K562 (cell line): Measurements from ENCODE around the gene LEUTX. TPM values are rescaled to one million over a fixed set of nuclear protein-coding genes. Genes with fewer than 3 reads are reported as not detected.

Experiments used
- ATAC-seq: fragments of 200-7000 bp; cut with Tn5 transposase; 3 replicates; pipeline ENCODE4 v1.9.1; 2020; ENCODE audit warnings: moderate library complexity
- BruUV-seq: library from RNA; stranded (reverse); fragments of 400-500 nt; replicated peaks from 2 replicates; lab custom pipeline; 2021; lab: Mats Ljungman, UMichigan
- CTCF ChIA-PET: fragments of 300-600 bp; formaldehyde crosslinking; extraction: SDS; loops from one replicate; lab custom pipeline; 2021; ENCODE audit warnings: low intra/inter-chr PET ratio; lab: Yijun Ruan, JAX
- POLR2A ChIA-PET: fragments of 300-600, 350-650 bp; sonication (Branson Sonifier 250); formaldehyde crosslinking; extraction: SDS; loops from one replicate; lab custom pipeline; 2021; ENCODE audit warnings: antibody characterized with exemption, inconsistent platforms; lab: Yijun Ruan, JAX
- DNase-seq, 4 experiments: peaks; one replicate each; pipeline versions ENCODE4 v3.0.0 to v3.0.0-alpha.2; 2011 to 2018; ENCODE audit warnings: low spot score in 3 of 4, mixed read lengths in 3 of 4; ENCODE audit errors: extremely low read depth in 1 of 4
- FAIRE-seq: peaks from 2 replicates; lab custom pipeline; 2011; peaks lifted over from hg19 to GRCh38; lab: Jason Lieb, UNC
- H2AFZ ChIP-seq: 2 replicates; pipeline ENCODE4 v1.6.0; 2011; ENCODE audit warnings: low read depth, low read length, control low read depth, inconsistent platforms
- H3K27ac ChIP-seq: fragments of 200-600 bp; 3 replicates; pipeline ENCODE4 v1.8.0; 2011; ENCODE audit warnings: low read depth, mild to moderate bottlenecking, control low read depth, inconsistent platforms, low read length, moderate library complexity, mixed read lengths; ENCODE audit errors: extremely low read depth
- H3K27me3 ChIP-seq, 2 experiments: fragments of 300-600 bp in 1 of 2; 2 replicates in 1 of 2; 3 replicates in 1 of 2; pipeline versions ENCODE4 v1.6.0 to v1.8.0; 2011; ENCODE audit warnings: inconsistent platforms in 2 of 2, low read length in 2 of 2, mild to moderate bottlenecking in 1 of 2, mixed read lengths in 1 of 2, moderate library complexity in 1 of 2; ENCODE audit not compliant: control insufficient read depth in 2 of 2, insufficient read depth in 2 of 2
- H3K36me3 ChIP-seq: fragments of 300-600 bp; 3 replicates; pipeline ENCODE4 v1.8.0; 2011; ENCODE audit warnings: mild to moderate bottlenecking, low read length, inconsistent platforms; ENCODE audit not compliant: control insufficient read depth, insufficient read depth
- H3K4me1 ChIP-seq, 2 experiments: fragments of 200-600 bp in 1 of 2; replicated peaks in 1 of 2; 2 replicates in 1 of 2; 3 replicates in 1 of 2; pipeline versions ENCODE4 v1.5.1 to v1.8.0; 2011; ENCODE audit warnings: inconsistent platforms in 2 of 2, low read length in 2 of 2, mild to moderate bottlenecking in 1 of 2, mixed read lengths in 1 of 2, moderate library complexity in 1 of 2; ENCODE audit not compliant: control insufficient read depth in 2 of 2, insufficient read depth in 2 of 2
- H3K4me2 ChIP-seq: 2 replicates; pipeline ENCODE4 v1.6.1; 2011; ENCODE audit warnings: low read length, control low read depth, inconsistent platforms, mixed read lengths; ENCODE audit not compliant: insufficient read depth
- H3K4me3 ChIP-seq: fragments of 200-600 bp; sonication (generic), shearing (Covaris generic); 2 replicates; pipeline ENCODE4 v1.5.1; 2016; ENCODE audit warnings: control low read depth, inconsistent platforms
- H3K79me2 ChIP-seq: fragments of 200-600 bp; 3 replicates; pipeline ENCODE4 v1.8.0; 2011; ENCODE audit warnings: low read length, inconsistent platforms; ENCODE audit not compliant: control insufficient read depth, insufficient read depth
- H3K9ac ChIP-seq, 2 experiments: 2 replicates each; pipeline versions ENCODE4 v1.6.0 to v1.6.1; 2011; ENCODE audit warnings: low read depth in 2 of 2, low read length in 2 of 2, control low read depth in 1 of 2, inconsistent platforms in 1 of 2, mild to moderate bottlenecking in 1 of 2, mixed read lengths in 1 of 2; ENCODE audit not compliant: insufficient read depth in 1 of 2
- H3K9me1 ChIP-seq: one replicate; pipeline ENCODE4 v1.6.0; 2011; ENCODE audit warnings: inconsistent platforms, mild to moderate bottlenecking, low read length, moderate library complexity; ENCODE audit not compliant: control insufficient read depth, insufficient read depth
- H3K9me3 ChIP-seq: replicated peaks from 2 replicates; pipeline ENCODE4 v1.5.1; 2011; ENCODE audit warnings: low read depth, low read length, inconsistent platforms; ENCODE audit not compliant: control insufficient read depth, insufficient read depth
- H4K20me1 ChIP-seq: replicated peaks from 2 replicates; pipeline ENCODE4 v1.6.1; 2011; ENCODE audit warnings: low read length, inconsistent platforms, mixed read lengths; ENCODE audit not compliant: control insufficient read depth, insufficient read depth
- ARID1B ChIP-seq: fragments of 450-650 bp; IDR thresholded peaks from 2 replicates; pipeline ENCODE4 v1.6.1; 2016; ENCODE audit warnings: antibody characterized with exemption, mild to moderate bottlenecking, inconsistent platforms
- CBX3 ChIP-seq, 2 experiments: IDR thresholded peaks; 1 replicate in 1 of 2; 2 replicates in 1 of 2; pipeline ENCODE4 v1.6.1; 2012; ENCODE audit warnings: inconsistent platforms in 2 of 2, low read length in 2 of 2, borderline replicate concordance in 1 of 2, control low read depth in 1 of 2
- CBX5 ChIP-seq: IDR thresholded peaks from 2 replicates; pipeline ENCODE4 v1.6.1; 2014; ENCODE audit warnings: low read depth, borderline replicate concordance
- DDX20 ChIP-seq: fragments of 450-650 bp; IDR thresholded peaks from 2 replicates; pipeline ENCODE4 v1.6.1; 2016; ENCODE audit warnings: missing genetic modification characterization, low read depth, mild to moderate bottlenecking, missing compliant biosample characterization, moderate library complexity
- ETS2 ChIP-seq: IDR thresholded peaks from 2 replicates; pipeline ENCODE4 v1.6.1; 2016; ENCODE audit warnings: borderline replicate concordance, missing genetic modification characterization, mild to moderate bottlenecking, moderate library complexity, missing compliant biosample characterization; ENCODE audit not compliant: poor library complexity, severe bottlenecking
- POLR2A ChIP-seq: fragments of 450-650 bp; conservative IDR thresholded peaks from 2 replicates; pipeline ENCODE4 v1.6.1; 2016
- SMARCC2 ChIP-seq: fragments of 450-650 bp; IDR thresholded peaks from 2 replicates; pipeline ENCODE4 v1.6.1; 2017; ENCODE audit warnings: antibody characterized with exemption, moderate library complexity, mild to moderate bottlenecking, low read depth
- SRSF1 ChIP-seq: fragments of 200-400 bp; formaldehyde crosslinking; IDR thresholded peaks from 2 replicates; pipeline ENCODE4 v1.6.1; 2017; ENCODE audit warnings: mild to moderate bottlenecking, low read depth, low read length, moderate library complexity
- TOE1 ChIP-seq, 2 experiments: fragments of 450-650 bp in 1 of 2; sonication (generic) in 1 of 2; formaldehyde crosslinking in 1 of 2; IDR thresholded peaks; 2 replicates each; pipeline versions ENCODE4 v1.7.1 to v1.8.0; 2016 to 2022; ENCODE audit warnings: borderline replicate concordance in 2 of 2, mild to moderate bottlenecking in 2 of 2, antibody characterized with exemption in 1 of 2, inconsistent platforms in 1 of 2, low read depth in 1 of 2, missing genetic modification reagents in 1 of 2, moderate library complexity in 1 of 2
- XRCC3 ChIP-seq: fragments of 450-650 bp; IDR thresholded peaks from 2 replicates; pipeline ENCODE4 v1.6.1; 2017; ENCODE audit warnings: mild to moderate bottlenecking, moderate library complexity
- ZKSCAN3 ChIP-seq: fragments of 250-450 bp; sonication (Bioruptor Pico); IDR thresholded peaks from 2 replicates; pipeline ENCODE4 v1.4.0; 2020
- ZNF12 ChIP-seq: sonication (generic); formaldehyde crosslinking; IDR thresholded peaks from 2 replicates; pipeline ENCODE4 v1.4.0; 2020; ENCODE audit warnings: mild to moderate bottlenecking, missing genetic modification reagents
- ZNF140 ChIP-seq: fragments of 250-450 bp; sonication (Bioruptor Pico); IDR thresholded peaks from 2 replicates; pipeline ENCODE4 v1.8.0; 2021; ENCODE audit warnings: moderate library complexity, mild to moderate bottlenecking, inconsistent platforms
- ZNF175 ChIP-seq: fragments of 200-800 bp; sonication (Bioruptor generic); IDR thresholded peaks from 2 replicates; pipeline ENCODE4 v1.6.1; 2016; ENCODE audit warnings: low read depth, mild to moderate bottlenecking, missing genetic modification characterization, missing compliant biosample characterization
- ZNF274 ChIP-seq: IDR thresholded peaks from 2 replicates; pipeline ENCODE4 v1.6.1; 2011; ENCODE audit warnings: low read depth, mild to moderate bottlenecking, low read length, moderate library complexity, borderline replicate concordance
- ZNF431 ChIP-seq: sonication (generic); formaldehyde crosslinking; IDR thresholded peaks from 2 replicates; pipeline ENCODE4 v1.8.0; 2022; ENCODE audit warnings: mild to moderate bottlenecking, missing genetic modification reagents
- ZNF695 ChIP-seq: fragments of 450-650 bp; formaldehyde crosslinking; IDR thresholded peaks from 2 replicates; pipeline ENCODE4 v1.4.0; 2020; ENCODE audit warnings: mild to moderate bottlenecking, moderate library complexity
- WGBS: fragments of 100-300 bp; shearing (Covaris generic); methylation state at CpG from one replicate; pipeline ENCODE4 v1.1.6; 2016; ENCODE audit warnings: low coverage, mixed read lengths; ENCODE audit not compliant: insufficient coverage; ENCODE audit errors: missing lambda C conversion rate; 5-methylcytosine and 5-hydroxymethylcytosine counted together
- in situ Hi-C: fragments of 300-500 bp; cut with MboI; formaldehyde crosslinking; loops from 4 replicates; pipeline ENCODE4 v1.15.0; 2018; ENCODE audit warnings: inconsistent platforms, mixed read lengths
- intact Hi-C: fragments of 100-400 bp; cut with micrococcal nuclease; formaldehyde crosslinking; loops from 2 replicates; pipeline ENCODE4 v1.14.2; 2022
- polyA plus RNA-seq, 8 experiments: library from polyadenylated mRNA; depleted of rRNA in 4 of 8; stranded (reverse) in 5 of 8; unstranded in 3 of 8; fragments of >200 nt; fragmentation: Nextera tagmentation in 2 of 8; fragmentation: Illumina TruSeq in 1 of 8; extraction: Ambion mirVana in 2 of 8; extraction: Trizol in 1 of 8; gene quantifications; 2 replicates each; pipeline versions ENCODE4 v1.2.1 to v1.2.3, GENCODE V29; 2011 to 2014; ENCODE audit warnings: inconsistent platforms in 1 of 8, missing spikeins in 1 of 8
- total RNA-seq, 7 experiments: library from RNA; depleted of rRNA in 6 of 7; stranded (reverse); fragments of >200 nt in 6 of 7; fragmentation: Illumina TruSeq in 2 of 7; extraction: Trizol in 2 of 7; gene quantifications; 2 replicates each; pipeline versions ENCODE4 v1.2.1 to v1.2.3, GENCODE V29; 2011 to 2021; ENCODE audit warnings: low replicate concordance in 1 of 7
- TF ChIP-seq, protein P1 (sequence below): fragments of 450-650 bp; formaldehyde crosslinking; IDR thresholded peaks from 2 replicates; pipeline ENCODE4 v1.4.0; 2020; ENCODE audit warnings: mild to moderate bottlenecking
- TF ChIP-seq, protein P2 (sequence below): conservative IDR thresholded peaks from 2 replicates; pipeline ENCODE4 v1.6.1; 2011; ENCODE audit warnings: low read depth, mild to moderate bottlenecking, low read length; ENCODE audit not compliant: control insufficient read depth

Gene LEUTX
- total and polyA plus RNA-seq, 9 of the 15 experiments (the other 6 are each of a cell fraction or from before 2014, with no cell fraction given) = not detected

GRCh38 chr19:39737891-39738290, 40.8 kb upstream of the LEUTX start, which contains the start of gene CLC:
Gene CLC (minus strand): TSS chr19:39738029. CDS start chr19:39737952, 77 bp downstream.
- ChIA-PET CTCF (no interaction called here), POLR2A (no interaction called here)
- no TSS peak for BruUV-seq
- no peaks in the 10 kb centered on the region for H3K9me1 ChIP-seq
- FAIRE-seq = no peak
- no peak within 1 kb of the TSS for H3K4me3 ChIP-seq
- no peaks in the 10 kb centered on the region for H3K36me3 ChIP-seq
- no peaks in the 10 kb centered on the region for H3K4me1 ChIP-seq
- H3K9me3 ChIP-seq = no peaks in the 10 kb centered on the region
- WGBS = 0% methylated on average over 3 of the region's 3 CpGs
- ATAC-seq = no peak
- intact Hi-C loops (no loop called here), in situ Hi-C loops (no loop called here)
- no peaks in the 10 kb centered on the region for H3K79me2 ChIP-seq
- no peak within 1 kb of the TSS for H2AFZ ChIP-seq
- peaks cover 0 to 5% of the 10 kb centered on the region in 2 experiments; a peak in 1 of 5 replicates for H3K27me3 ChIP-seq
- DNase-seq = no peak
- no peak for TF ChIP-seq ZKSCAN3 (CRISPR knock-in tag)
- TF ChIP-seq ZNF12 = no peak
- no peak for TF ChIP-seq TOE1 (IDR thresholded peaks at IDR 0.05; ENCODE audit: borderline replicate concordance)
- TF ChIP-seq TOE1 (CRISPR knock-in tag; IDR thresholded peaks at IDR 0.05; ENCODE audit: borderline replicate concordance, low read depth) = no peak
- TF ChIP-seq ARID1B = no peak
- no peak for TF ChIP-seq ZNF140 (CRISPR knock-in tag)
- TF ChIP-seq DDX20 (tag) = no peak
- no peak for TF ChIP-seq POLR2A
- no peak for TF ChIP-seq ZNF431 (CRISPR knock-in tag)
- TF ChIP-seq ZNF695 (CRISPR knock-in tag) = no peak
- no peak for TF ChIP-seq SRSF1
- TF ChIP-seq, protein P1, sequence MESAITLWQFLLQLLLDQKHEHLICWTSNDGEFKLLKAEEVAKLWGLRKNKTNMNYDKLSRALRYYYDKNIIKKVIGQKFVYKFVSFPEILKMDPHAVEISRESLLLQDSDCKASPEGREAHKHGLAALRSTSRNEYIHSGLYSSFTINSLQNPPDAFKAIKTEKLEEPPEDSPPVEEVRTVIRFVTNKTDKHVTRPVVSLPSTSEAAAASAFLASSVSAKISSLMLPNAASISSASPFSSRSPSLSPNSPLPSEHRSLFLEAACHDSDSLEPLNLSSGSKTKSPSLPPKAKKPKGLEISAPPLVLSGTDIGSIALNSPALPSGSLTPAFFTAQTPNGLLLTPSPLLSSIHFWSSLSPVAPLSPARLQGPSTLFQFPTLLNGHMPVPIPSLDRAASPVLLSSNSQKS (CRISPR knock-in tag) = no peak
- no peak for TF ChIP-seq ETS2 (tag)
- no peak for TF ChIP-seq ZNF175 (CRISPR knock-in tag)
- TF ChIP-seq, protein P2, sequence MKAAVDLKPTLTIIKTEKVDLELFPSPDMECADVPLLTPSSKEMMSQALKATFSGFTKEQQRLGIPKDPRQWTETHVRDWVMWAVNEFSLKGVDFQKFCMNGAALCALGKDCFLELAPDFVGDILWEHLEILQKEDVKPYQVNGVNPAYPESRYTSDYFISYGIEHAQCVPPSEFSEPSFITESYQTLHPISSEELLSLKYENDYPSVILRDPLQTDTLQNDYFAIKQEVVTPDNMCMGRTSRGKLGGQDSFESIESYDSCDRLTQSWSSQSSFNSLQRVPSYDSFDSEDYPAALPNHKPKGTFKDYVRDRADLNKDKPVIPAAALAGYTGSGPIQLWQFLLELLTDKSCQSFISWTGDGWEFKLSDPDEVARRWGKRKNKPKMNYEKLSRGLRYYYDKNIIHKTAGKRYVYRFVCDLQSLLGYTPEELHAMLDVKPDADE = no peak
- TF ChIP-seq ZNF274 = no peak
- no peak for TF ChIP-seq SMARCC2
- TF ChIP-seq CBX3 (IDR thresholded peaks at IDR 0.05; ENCODE audit: borderline replicate concordance in 1 of 2, low read length in 2 of 2) = no peak
- TF ChIP-seq XRCC3 = no peak
- TF ChIP-seq CBX5 = no peak
- TF ChIP-seq, all 486 proteins: peak for 0
- no peak within 1 kb of the TSS for H3K27ac ChIP-seq
- no peak within 1 kb of the TSS for H3K4me2 ChIP-seq
- no peak within 1 kb of the TSS for H3K9ac ChIP-seq
- H4K20me1 ChIP-seq = no peaks in the 10 kb centered on the region
